Stimulated activated CD8-positive, alpha-beta memory T cell treated with anti-CD3 and anti-CD28 coated beads, Interleukin-4, amount 100 ng/mL, for 48 hours (primary cell): Measurements from ENCODE around the gene NDUFAF3.
"Not testable (repeated sequence)": the region's sequence is repeated elsewhere in the genome, so short reads cannot be mapped to it uniquely, and the experiment has no call there.

Experiments used
- DNase-seq: peaks from one replicate; pipeline ENCODE4 v3.0.0-alpha.2; 2020

Gene NDUFAF3

GRCh38 chr3:49001155-49001554 lies 20.8 kb upstream of the NDUFAF3 start:
- DNase-seq, result no peak

- DNase-seq, result no peak
Observed at GRCh38 chr3:49004352-49005302, 17.3 kb upstream of the NDUFAF3 start.

- DNase-seq, result no peak
Observed at GRCh38 chr3:49005303-49005680, 16.6 kb upstream of the NDUFAF3 start.

- no peak for DNase-seq
Observed at GRCh38 chr3:49005998-49006397, 15.9 kb upstream of the NDUFAF3 start.

GRCh38 chr3:49006408-49007067 lies 15.4 kb upstream of the NDUFAF3 start:
- no peak for DNase-seq

GRCh38 chr3:49007068-49007770 lies 14.7 kb upstream of the NDUFAF3 start, which contains the start of gene WDR6:
Gene WDR6 (plus strand): TSS chr3:49007391. CDS start chr3:49007432, 41 bp downstream.
- DNase-seq, result peak; percentile 98

- DNase-seq, result peak; percentile 93
Observed at GRCh38 chr3:49007771-49008528, 14.0 kb upstream of the NDUFAF3 start.

- DNase-seq, result not testable (repeated sequence)
Observed at GRCh38 chr3:49008627-49009026, 13.3 kb upstream of the NDUFAF3 start.

- DNase-seq, result no peak
Observed at GRCh38 chr3:49009396-49009795, 12.5 kb upstream of the NDUFAF3 start.

- DNase-seq, result no peak
Observed at GRCh38 chr3:49012441-49013017, 9.4 kb upstream of the NDUFAF3 start.

GRCh38 chr3:49013113-49013737 lies 8.7 kb upstream of the NDUFAF3 start:
- no peak for DNase-seq

GRCh38 chr3:49013738-49014660 lies 7.9 kb upstream of the NDUFAF3 start:
- peak; percentile 69 for DNase-seq

- DNase-seq, result no peak
Observed at GRCh38 chr3:49015072-49015471, 6.8 kb upstream of the NDUFAF3 start.

- no peak for DNase-seq
Observed at GRCh38 chr3:49015765-49016164, 6.2 kb upstream of the NDUFAF3 start.

- DNase-seq, result no peak
Observed at GRCh38 chr3:49016414-49017228, 5.3 kb upstream of the NDUFAF3 start.

- DNase-seq, result no peak
Observed at GRCh38 chr3:49017229-49017970, 4.5 kb upstream of the NDUFAF3 start.

- DNase-seq, result peak; percentile 78
Observed at GRCh38 chr3:49017971-49018706, 3.8 kb upstream of the NDUFAF3 start, which contains the start of gene DALRD3. Gene DALRD3 (minus strand): TSS chr3:49018580. CDS start chr3:49018564, 16 bp downstream.

- no peak for DNase-seq
Observed at GRCh38 chr3:49018707-49019006, 3.3 kb upstream of the NDUFAF3 start.
